Mucosa of stomach (tissue), 1 donor: ENCODE data around the gene CAB39.

Experiments
- H3K27me3 ChIP-seq: one replicate; pipeline ENCODE4 v1.7.0; 2013; ENCODE audit warnings: mild to moderate bottlenecking, low read length; ENCODE audit not compliant: control insufficient read depth, insufficient read depth
- H3K36me3 ChIP-seq: one replicate; pipeline ENCODE4 v1.7.0; 2013; ENCODE audit warnings: low read length; ENCODE audit not compliant: control insufficient read depth, insufficient read depth
- H3K4me1 ChIP-seq: one replicate; pipeline ENCODE4 v1.7.0; 2013; ENCODE audit warnings: mild to moderate bottlenecking, low read length; ENCODE audit not compliant: control insufficient read depth, insufficient read depth
- H3K4me3 ChIP-seq: one replicate; pipeline ENCODE4 v1.7.0; 2013; ENCODE audit warnings: low read length
- H3K9ac ChIP-seq: one replicate; pipeline ENCODE4 v1.7.0; 2013; ENCODE audit warnings: mild to moderate bottlenecking, low read length, moderate library complexity
- H3K9me3 ChIP-seq: one replicate; pipeline ENCODE4 v1.7.0; 2013; ENCODE audit warnings: mild to moderate bottlenecking, low read length, moderate library complexity; ENCODE audit not compliant: control insufficient read depth
- donor health status: Pancreatic carcinoma.

Gene CAB39

DNA sequence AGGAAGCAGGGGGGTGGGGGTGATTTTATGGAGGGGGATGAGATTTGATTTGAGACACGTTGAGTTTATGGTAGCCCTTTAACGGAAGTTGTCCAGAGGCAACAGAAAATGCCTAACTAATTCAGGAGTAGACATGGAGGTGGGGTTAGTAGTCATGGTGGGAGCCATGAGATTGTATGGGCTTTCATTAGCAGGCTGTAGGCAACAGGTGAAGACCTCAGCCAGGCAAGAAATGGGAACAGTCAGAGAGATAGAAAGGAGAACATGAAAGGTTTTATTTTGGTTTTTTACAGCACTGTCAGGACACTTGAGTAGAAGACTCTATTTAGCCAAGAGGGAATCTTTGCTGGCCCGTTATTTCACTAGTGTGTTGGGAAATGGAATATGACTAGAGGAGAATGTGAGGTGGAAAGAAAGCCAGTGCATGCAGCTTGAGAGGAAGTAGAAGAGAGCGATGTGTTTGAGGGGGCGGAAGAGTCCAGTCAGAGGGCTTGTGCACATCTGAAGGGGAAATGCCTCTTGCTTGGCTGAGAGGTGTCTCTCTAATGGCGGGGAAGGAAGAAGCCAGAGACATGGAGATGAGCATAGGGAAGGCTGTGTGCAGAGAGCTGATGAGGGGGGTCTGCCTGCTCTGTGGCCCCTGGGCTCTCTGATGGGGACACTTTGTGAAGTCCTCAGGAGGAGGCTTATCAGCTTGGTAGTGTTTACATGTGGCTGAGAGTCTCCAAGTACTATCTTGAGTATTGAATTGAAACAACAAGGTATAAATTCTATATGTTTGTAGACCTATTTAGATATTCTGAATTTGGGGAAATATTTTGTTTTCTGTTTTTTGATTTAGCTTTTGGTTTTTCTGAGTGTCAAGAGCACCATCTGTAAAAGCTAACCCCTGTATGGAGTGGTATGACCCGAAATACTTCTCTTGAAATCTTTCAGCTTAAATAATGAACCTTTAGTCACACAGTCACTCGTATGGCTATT is 85.2 kb downstream of the CAB39 start:
- no peaks in the 10 kb centered on the region for H3K36me3 ChIP-seq
- peaks cover 19% of the 10 kb centered on the region for H3K4me1 ChIP-seq
- no peak overlapping the region for H3K9ac ChIP-seq
- H3K9me3 ChIP-seq, result no peaks in the 10 kb centered on the region
- H3K27me3 ChIP-seq, result no peaks in the 10 kb centered on the region
- H3K4me3 ChIP-seq, result no peak overlapping the region

DNA sequence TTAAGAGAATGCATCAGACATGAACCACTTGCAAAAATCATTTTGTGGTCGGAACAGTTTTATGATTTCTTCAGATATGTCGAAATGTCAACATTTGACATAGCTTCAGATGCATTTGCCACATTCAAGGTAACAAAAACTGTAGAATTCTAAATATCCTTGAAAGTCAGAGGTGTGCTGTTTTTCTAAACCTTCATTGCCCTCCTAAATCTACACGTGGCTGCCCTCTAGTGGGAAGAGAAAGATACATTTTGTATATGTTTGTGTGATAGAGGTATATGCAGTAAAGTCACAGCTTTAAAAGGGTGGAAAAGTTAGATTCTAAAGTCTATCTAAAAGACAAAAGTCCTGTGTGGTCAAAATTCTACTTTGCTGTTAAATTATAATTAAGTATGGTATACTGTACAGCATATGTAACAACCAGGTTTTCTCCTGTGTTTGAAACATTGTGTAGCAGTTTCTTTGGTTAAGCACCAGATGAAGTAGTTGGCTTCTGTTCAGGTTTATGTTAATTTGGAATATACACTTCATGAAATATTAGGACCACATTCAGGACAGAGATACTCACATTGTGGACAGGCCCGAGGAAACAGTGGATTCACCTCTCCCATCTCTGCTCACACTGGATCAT is 86.2 kb downstream of the CAB39 start:
- no peaks in the 10 kb centered on the region for H3K27me3 ChIP-seq
- H3K9me3 ChIP-seq, result no peaks in the 10 kb centered on the region
- H3K4me3 ChIP-seq, result no peak overlapping the region
- H3K36me3 ChIP-seq, result no peaks in the 10 kb centered on the region
- no peak overlapping the region for H3K9ac ChIP-seq
- H3K4me1 ChIP-seq, result peaks cover 11% of the 10 kb centered on the region

DNA sequence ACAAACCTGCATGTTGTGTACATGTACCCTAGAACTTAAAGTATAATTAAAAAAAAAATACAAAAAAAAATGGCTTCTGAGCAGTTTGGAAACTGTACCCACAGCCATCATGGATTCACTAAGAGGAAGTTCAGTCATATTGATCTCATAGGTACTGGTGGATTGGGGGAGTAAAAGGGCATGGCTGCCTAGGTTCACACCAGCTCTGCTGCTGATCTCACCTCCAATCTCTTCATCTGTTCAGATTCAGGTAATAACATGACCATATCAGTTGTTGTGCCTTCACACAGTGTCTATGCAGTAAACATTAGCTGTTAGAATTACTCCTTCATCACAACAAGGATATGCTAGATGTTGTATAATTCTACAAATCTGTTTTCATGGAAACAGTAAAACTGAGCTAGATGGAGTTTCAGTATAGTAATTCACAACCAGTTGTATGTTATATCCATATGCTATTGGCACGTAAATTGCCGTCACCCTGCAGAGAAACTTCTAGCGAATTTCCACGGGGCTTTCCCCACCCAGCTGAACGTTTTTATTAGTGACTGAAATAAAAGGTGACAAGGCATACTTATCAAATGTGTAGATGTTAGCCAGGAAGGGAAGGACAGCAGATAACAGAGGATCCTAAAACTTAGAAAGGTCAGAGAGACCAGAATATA is 92.8 kb downstream of the CAB39 start:
- Histone ChIP-seq H3K36me3 (no peaks in the 10 kb centered on the region), H3K4me1 (no peaks in the 10 kb centered on the region), H3K9me3 (no peaks in the 10 kb centered on the region), H3K4me3 (no peak overlapping the region), H3K27me3 (no peaks in the 10 kb centered on the region), H3K9ac (no peak overlapping the region)

DNA sequence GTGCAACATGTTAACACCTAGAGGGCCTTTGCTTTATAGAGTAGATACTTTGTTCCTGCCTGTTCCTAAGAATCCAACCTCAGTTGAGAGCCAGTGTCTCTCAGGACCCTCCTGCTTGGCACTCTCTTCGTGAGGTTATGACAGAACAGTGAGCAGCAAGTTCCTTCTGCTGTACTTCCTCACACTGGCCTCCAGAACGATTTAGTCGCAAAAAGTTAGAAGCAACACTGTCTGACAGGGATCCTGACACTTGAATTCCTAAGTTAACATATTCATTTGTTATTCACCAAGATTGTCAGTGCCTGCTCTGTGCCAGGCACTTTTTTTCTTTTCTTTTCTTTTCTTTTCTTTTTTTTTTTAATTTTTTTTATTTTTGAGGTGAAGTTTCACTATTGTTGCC is 95.1 kb downstream of the CAB39 start:
- no peaks in the 10 kb centered on the region for H3K27me3 ChIP-seq
- no peaks in the 10 kb centered on the region for H3K36me3 ChIP-seq
- H3K9ac ChIP-seq, result no peak overlapping the region
- H3K9me3 ChIP-seq, result no peaks in the 10 kb centered on the region
- H3K4me3 ChIP-seq, result no peak overlapping the region
- H3K4me1 ChIP-seq, result no peaks in the 10 kb centered on the region

DNA sequence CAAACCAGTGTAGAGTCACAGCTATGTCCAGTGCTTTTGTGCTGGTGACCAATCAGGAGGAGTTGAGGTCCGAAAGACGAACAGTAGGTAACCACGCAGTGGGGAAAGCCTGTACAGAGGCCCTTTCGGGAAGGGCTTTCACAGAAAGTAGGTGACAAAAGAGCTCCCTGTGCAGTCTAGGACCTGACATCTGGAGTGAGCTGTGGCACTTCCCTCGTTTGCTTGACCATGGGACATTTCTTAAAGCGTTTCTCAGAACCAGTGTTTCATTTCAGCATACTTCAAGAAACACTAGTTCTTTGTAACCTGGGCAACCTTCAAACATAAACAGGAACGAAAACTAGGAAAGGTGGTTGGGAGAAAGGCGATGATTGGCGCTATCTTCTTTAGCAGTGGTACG is 96.4 kb downstream of the CAB39 start:
- Histone ChIP-seq H3K36me3 (no peaks in the 10 kb centered on the region), H3K9me3 (no peaks in the 10 kb centered on the region), H3K27me3 (no peaks in the 10 kb centered on the region), H3K4me1 (no peaks in the 10 kb centered on the region), H3K9ac (no peak overlapping the region), H3K4me3 (no peak overlapping the region)

DNA sequence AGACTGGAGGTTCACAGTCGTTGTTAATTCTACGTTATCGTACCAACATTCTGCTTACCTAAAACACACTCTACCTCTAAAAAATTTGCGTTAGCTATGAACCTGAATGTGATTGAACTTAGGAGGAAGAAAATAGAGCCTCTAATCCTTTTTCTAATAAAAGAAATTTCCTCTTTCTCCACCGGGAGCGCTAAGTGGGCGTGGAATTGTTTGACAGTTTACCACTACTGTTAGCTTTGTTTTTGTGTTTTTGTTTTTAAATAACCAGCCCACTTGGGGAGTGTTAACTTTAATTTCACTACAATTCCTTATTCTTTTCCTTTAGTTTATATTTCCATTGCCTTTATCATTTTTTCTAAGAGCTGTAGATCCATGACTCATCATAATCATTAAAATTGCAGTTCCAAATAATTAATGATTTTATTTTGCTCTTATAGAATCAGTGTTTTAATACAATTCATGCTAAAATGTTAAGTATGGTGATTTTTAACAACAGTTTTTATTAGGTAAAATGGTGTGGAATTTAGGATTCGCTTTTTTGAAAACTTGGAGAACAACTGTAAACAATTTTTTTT is 97.1 kb downstream of the CAB39 start:
- H3K36me3 ChIP-seq, result no peaks in the 10 kb centered on the region
- no peak overlapping the region for H3K9ac ChIP-seq
- H3K27me3 ChIP-seq, result no peaks in the 10 kb centered on the region
- H3K4me3 ChIP-seq, result no peak overlapping the region
- no peaks in the 10 kb centered on the region for H3K9me3 ChIP-seq
- no peaks in the 10 kb centered on the region for H3K4me1 ChIP-seq

DNA sequence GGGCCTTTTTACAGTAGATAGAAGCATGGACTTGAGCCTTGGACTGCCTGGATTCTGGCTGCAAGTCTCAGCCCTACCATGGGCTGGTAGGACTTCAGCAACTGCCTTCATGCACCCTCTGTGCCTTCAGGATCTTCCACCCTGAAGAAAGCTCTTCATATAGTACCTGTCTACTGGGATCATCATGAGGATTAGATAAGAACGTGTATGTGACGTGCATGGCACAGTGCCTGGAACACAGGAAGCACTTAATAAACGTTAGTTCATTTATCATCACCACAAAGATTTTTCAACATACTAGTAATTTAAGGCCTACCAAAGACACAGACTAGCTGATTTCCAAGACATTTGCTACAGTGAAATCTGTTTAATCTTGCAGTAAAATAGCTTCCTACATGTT is 98.9 kb downstream of the CAB39 start:
- no peaks in the 10 kb centered on the region for H3K36me3 ChIP-seq
- no peaks in the 10 kb centered on the region for H3K27me3 ChIP-seq
- no peak overlapping the region for H3K4me3 ChIP-seq
- H3K4me1 ChIP-seq, result no peaks in the 10 kb centered on the region
- H3K9me3 ChIP-seq, result no peaks in the 10 kb centered on the region
- no peak overlapping the region for H3K9ac ChIP-seq

DNA sequence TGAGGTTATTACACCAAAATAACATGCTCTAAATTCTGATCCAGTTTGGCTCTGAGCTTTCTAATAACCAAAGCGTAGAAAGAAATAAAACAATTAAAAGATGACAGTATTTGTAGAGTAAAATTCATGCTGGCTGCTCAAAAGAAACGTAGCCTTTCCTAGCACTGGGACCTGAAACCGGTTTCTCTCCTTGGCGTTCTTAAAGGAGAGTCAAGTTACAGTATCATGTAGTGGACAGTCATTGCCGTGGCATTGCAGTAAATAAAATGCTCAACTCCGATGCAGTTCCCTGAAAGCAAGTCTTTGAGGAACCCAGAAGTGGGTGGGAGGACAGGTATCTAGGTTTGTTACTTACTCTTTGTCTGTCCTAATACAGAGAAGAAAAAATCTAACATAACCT is 99.4 kb downstream of the CAB39 start:
- no peaks in the 10 kb centered on the region for H3K9me3 ChIP-seq
- no peak overlapping the region for H3K4me3 ChIP-seq
- H3K9ac ChIP-seq, result no peak overlapping the region
- H3K4me1 ChIP-seq, result no peaks in the 10 kb centered on the region
- H3K27me3 ChIP-seq, result no peaks in the 10 kb centered on the region
- no peaks in the 10 kb centered on the region for H3K36me3 ChIP-seq

DNA sequence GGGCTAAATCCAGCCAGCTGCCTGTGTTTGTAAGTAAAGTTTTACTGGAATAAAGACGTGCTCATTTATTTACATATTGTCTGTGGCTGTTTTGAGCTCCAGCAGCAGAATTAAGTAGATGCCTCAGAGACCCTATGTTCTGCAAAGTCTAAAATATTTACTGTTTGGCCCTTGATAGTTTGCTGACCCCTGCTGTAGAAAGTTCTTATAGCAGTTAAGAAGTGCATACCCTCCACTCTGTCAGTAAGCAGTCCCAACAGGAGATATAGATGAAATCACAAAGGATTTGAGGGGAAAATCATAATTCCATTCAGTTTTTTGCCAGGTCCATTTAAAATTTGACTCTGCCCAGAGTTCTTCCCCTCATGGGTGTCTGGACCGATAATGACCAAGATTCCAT is 102.0 kb downstream of the CAB39 start:
- Histone ChIP-seq H3K4me3 (no peak overlapping the region), H3K9me3 (no peaks in the 10 kb centered on the region), H3K36me3 (peaks cover 3% of the 10 kb centered on the region), H3K27me3 (no peaks in the 10 kb centered on the region), H3K9ac (no peak overlapping the region), H3K4me1 (no peaks in the 10 kb centered on the region)

DNA sequence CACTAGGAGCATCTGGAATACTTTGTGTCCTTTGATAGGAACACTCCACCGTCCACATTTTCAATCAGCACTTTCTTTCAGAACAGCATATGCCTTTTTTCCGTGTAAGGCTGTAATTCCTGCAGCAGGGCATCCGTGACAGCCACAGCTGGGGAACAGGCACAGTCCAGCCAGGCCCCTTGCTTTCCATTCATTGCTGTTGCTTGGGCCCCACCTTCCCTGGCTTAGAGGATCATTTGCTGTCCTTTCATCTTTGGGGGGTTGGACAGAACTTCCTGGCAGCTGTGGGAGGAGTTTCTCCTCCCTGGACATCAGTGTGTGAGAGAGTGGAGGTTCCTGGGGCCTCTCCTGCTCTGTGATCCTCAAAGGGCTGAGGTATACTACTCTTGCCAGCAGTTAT is 102.4 kb downstream of the CAB39 start:
- Histone ChIP-seq H3K4me3 (no peak overlapping the region), H3K4me1 (no peaks in the 10 kb centered on the region), H3K27me3 (no peaks in the 10 kb centered on the region), H3K36me3 (peaks cover 3% of the 10 kb centered on the region), H3K9ac (no peak overlapping the region), H3K9me3 (no peaks in the 10 kb centered on the region)

DNA sequence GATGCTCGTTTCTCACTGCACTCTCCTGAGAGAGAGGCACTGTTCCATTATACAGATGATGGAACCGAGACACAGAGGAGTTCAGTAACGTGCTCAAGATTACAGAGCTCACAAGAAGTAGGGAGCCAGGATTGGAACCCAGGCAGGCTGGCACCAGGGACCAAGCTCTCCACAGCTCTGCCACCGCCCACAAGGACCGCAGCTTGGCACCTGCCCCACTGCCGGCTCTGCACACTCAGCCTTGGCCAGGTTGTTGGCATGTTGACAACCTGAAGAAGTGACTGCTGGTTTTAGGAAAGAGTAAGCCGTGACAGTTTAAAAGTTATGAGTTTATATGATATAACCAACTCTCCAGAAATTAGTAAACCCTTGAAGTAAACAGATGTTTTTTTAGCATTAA is 104.1 kb downstream of the CAB39 start:
- Histone ChIP-seq H3K27me3 (no peaks in the 10 kb centered on the region), H3K9ac (no peak overlapping the region), H3K9me3 (no peaks in the 10 kb centered on the region), H3K4me1 (no peaks in the 10 kb centered on the region), H3K36me3 (peaks cover 7% of the 10 kb centered on the region), H3K4me3 (no peak overlapping the region)

DNA sequence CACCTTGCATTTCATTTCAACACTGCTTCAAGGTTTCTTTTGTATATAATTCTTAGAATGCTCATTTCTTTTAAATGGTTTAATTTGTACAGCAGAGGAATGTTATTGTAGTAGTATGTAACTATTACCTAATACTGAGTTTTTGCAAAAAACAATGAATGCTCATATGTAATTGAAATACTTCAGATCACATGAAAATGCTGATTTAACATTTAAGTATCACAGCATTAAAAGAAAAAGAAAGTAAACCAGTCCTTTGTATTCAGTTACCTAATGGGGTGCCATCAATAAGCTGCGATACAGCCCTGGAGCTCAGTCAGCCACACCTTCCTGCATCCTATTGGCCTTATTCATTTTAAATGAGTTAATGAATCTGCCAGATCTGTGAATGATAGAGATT is 106.8 kb downstream of the CAB39 start:
- no peaks in the 10 kb centered on the region for H3K9me3 ChIP-seq
- H3K36me3 ChIP-seq, result peaks cover 8% of the 10 kb centered on the region
- H3K27me3 ChIP-seq, result no peaks in the 10 kb centered on the region
- H3K9ac ChIP-seq, result no peak overlapping the region
- H3K4me1 ChIP-seq, result peaks cover 6% of the 10 kb centered on the region
- H3K4me3 ChIP-seq, result no peak overlapping the region
